IMR-90 (cell line): ENCODE data around the gene IL12RB1. TPM values are rescaled to one million over a fixed set of nuclear protein-coding genes. Genes with fewer than 3 reads are reported as not detected.

ENCODE experiments used
- ATAC-seq: fragments of 200-7000 bp; cut with Tn5 transposase; 2 replicates; pipeline ENCODE4 v1.9.1; 2020; ENCODE audit warnings: low read depth, mild to moderate bottlenecking, moderate library complexity
- BruUV-seq: library from RNA; stranded (reverse); fragments of 400-500 nt; replicated peaks from 2 replicates; lab custom pipeline; 2021; lab: Mats Ljungman, UMichigan
- CTCF ChIA-PET: fragments of 300-600 bp; formaldehyde crosslinking; extraction: SDS; loops from one replicate; lab custom pipeline; 2021; ENCODE audit warnings: antibody characterized with exemption; lab: Yijun Ruan, JAX
- POLR2A ChIA-PET: fragments of 300-600 bp; sonication (Branson Sonifier 250); formaldehyde crosslinking; loops from one replicate; lab custom pipeline; 2022; ENCODE audit warnings: antibody characterized with exemption; ENCODE audit not compliant: unreplicated experiment; lab: Charles Lee
- DNase-seq: peaks from one replicate; pipeline ENCODE4 v3.0.0; 2013
- H2AFZ ChIP-seq: replicated peaks from 2 replicates; pipeline ENCODE3; 2013; ENCODE audit warnings: low read length, mild to moderate bottlenecking; ENCODE audit not compliant: poor library complexity
- H2AK5ac ChIP-seq: 2 replicates; pipeline ENCODE4 v1.6.1; 2013; ENCODE audit warnings: low read depth, low read length, inconsistent platforms
- H2AK9ac ChIP-seq: replicated peaks from 2 replicates; pipeline ENCODE3; 2013; ENCODE audit warnings: mild to moderate bottlenecking, low read depth, low read length, moderate library complexity; ENCODE audit not compliant: poor library complexity
- H2BK120ac ChIP-seq: 2 replicates; pipeline ENCODE4 v1.6.1; 2013; ENCODE audit warnings: low read depth, low read length, inconsistent platforms
- H2BK15ac ChIP-seq: 3 replicates; pipeline ENCODE4 v1.6.1; 2013; ENCODE audit warnings: low read depth, low read length, inconsistent platforms
- H2BK20ac ChIP-seq: 2 replicates; pipeline ENCODE4 v1.6.1; 2013; ENCODE audit warnings: low read depth, mild to moderate bottlenecking, inconsistent platforms, low read length, moderate library complexity
- H2BK5ac ChIP-seq: 2 replicates; pipeline ENCODE4 v1.6.1; 2013; ENCODE audit warnings: mild to moderate bottlenecking, low read depth, low read length, inconsistent platforms; ENCODE audit not compliant: poor library complexity, severe bottlenecking
- H3K14ac ChIP-seq: replicated peaks from 2 replicates; pipeline ENCODE4 v1.6.1; 2013; ENCODE audit warnings: low read depth, low read length, inconsistent platforms
- H3K18ac ChIP-seq: 2 replicates; pipeline ENCODE4 v1.6.1; 2013; ENCODE audit warnings: low read depth, low read length, control low read depth
- H3K23ac ChIP-seq: 2 replicates; pipeline ENCODE4 v1.6.1; 2013; ENCODE audit warnings: low read depth, low read length, inconsistent platforms
- H3K27ac ChIP-seq: 2 replicates; pipeline ENCODE4 v1.5.1; 2013; ENCODE audit warnings: mild to moderate bottlenecking, control low read depth, low read length; ENCODE audit not compliant: insufficient read depth
- H3K27me3 ChIP-seq: 2 replicates; pipeline ENCODE4 v1.6.1; 2013; ENCODE audit warnings: low read length; ENCODE audit not compliant: control insufficient read depth, insufficient read depth
- H3K36me3 ChIP-seq: 2 replicates; pipeline ENCODE4 v1.6.1; 2013; ENCODE audit warnings: low read length, mixed read lengths; ENCODE audit not compliant: control insufficient read depth, insufficient read depth
- H3K4ac ChIP-seq: 2 replicates; pipeline ENCODE4 v1.6.1; 2013; ENCODE audit warnings: low read depth, low read length, inconsistent platforms
- H3K4me1 ChIP-seq: 2 replicates; pipeline ENCODE4 v1.6.1; 2013; ENCODE audit warnings: low read length, mixed read lengths; ENCODE audit not compliant: control insufficient read depth, insufficient read depth
- H3K4me2 ChIP-seq: 2 replicates; pipeline ENCODE4 v1.6.1; 2013; ENCODE audit warnings: low read depth, mild to moderate bottlenecking, control low read depth, low read length, moderate library complexity
- H3K4me3 ChIP-seq: 2 replicates; pipeline ENCODE4 v1.5.1; 2013; ENCODE audit warnings: low read depth, mild to moderate bottlenecking, control low read depth, low read length, moderate library complexity; ENCODE audit not compliant: insufficient read depth
- H3K56ac ChIP-seq: 2 replicates; pipeline ENCODE4 v1.6.1; 2013; ENCODE audit warnings: low read length, inconsistent platforms; ENCODE audit not compliant: insufficient read depth; ENCODE audit errors: extremely low read depth
- H3K79me1 ChIP-seq, 2 experiments: 2 replicates each; pipeline ENCODE4 v1.6.1; 2013; ENCODE audit warnings: low read length in 2 of 2, inconsistent platforms in 1 of 2, low read depth in 1 of 2
- H3K9ac ChIP-seq: 2 replicates; pipeline ENCODE4 v1.6.1; 2013; ENCODE audit warnings: low read depth, low read length, control low read depth
- H3K9me1 ChIP-seq: 2 replicates; pipeline ENCODE4 v1.6.1; 2013; ENCODE audit warnings: low read length, inconsistent platforms; ENCODE audit not compliant: insufficient read depth
- H3K9me3 ChIP-seq: 2 replicates; pipeline ENCODE4 v1.6.1; 2013; ENCODE audit warnings: low read length; ENCODE audit not compliant: control insufficient read depth, insufficient read depth
- H4K20me1 ChIP-seq: 2 replicates; pipeline ENCODE4 v1.6.1; 2013; ENCODE audit warnings: low read length, inconsistent platforms; ENCODE audit not compliant: insufficient read depth
- H4K5ac ChIP-seq: 2 replicates; pipeline ENCODE4 v1.6.1; 2013; ENCODE audit warnings: mild to moderate bottlenecking, low read depth, low read length, control low read depth
- H4K8ac ChIP-seq, 2 experiments: 2 replicates each; pipeline ENCODE4 v1.6.1; 2013; ENCODE audit warnings: low read depth in 2 of 2, low read length in 2 of 2, control low read depth in 1 of 2, inconsistent platforms in 1 of 2
- H4K91ac ChIP-seq: 2 replicates; pipeline ENCODE4 v1.6.1; 2013; ENCODE audit warnings: low read depth, low read length, inconsistent platforms; ENCODE audit not compliant: insufficient read depth
- BHLHE40 ChIP-seq: fragments of 150-350 bp; IDR thresholded peaks from 2 replicates; pipeline ENCODE4 v1.6.1; 2016; ENCODE audit warnings: mild to moderate bottlenecking, low read depth, low read length
- CEBPB ChIP-seq: IDR thresholded peaks from 2 replicates; pipeline ENCODE4 v1.6.1; 2012; ENCODE audit warnings: low read depth, low read length, improper control_type of control experiment
- CHD1 ChIP-seq: IDR thresholded peaks from 2 replicates; pipeline ENCODE4 v1.6.1; 2012; ENCODE audit warnings: low read depth, low read length, improper control_type of control experiment
- FOS ChIP-seq: fragments of 150-350 bp; IDR thresholded peaks from 2 replicates; pipeline ENCODE4 v1.6.1; 2016; ENCODE audit warnings: low read depth, low read length
- MAFK ChIP-seq: IDR thresholded peaks from 2 replicates; pipeline ENCODE4 v1.6.1; 2012; ENCODE audit warnings: low read depth, low read length, improper control_type of control experiment
- MAZ ChIP-seq: IDR thresholded peaks from 2 replicates; pipeline ENCODE4 v1.6.1; 2012; ENCODE audit warnings: low read depth, mild to moderate bottlenecking, low read length, improper control_type of control experiment, moderate library complexity, borderline replicate concordance
- NFE2L2 ChIP-seq: fragments of 150-350 bp; IDR thresholded peaks from 2 replicates; pipeline ENCODE4 v1.6.1; 2016; ENCODE audit warnings: low read depth, mild to moderate bottlenecking, low read length
- POLR2A ChIP-seq: IDR thresholded peaks from 2 replicates; pipeline ENCODE4 v1.6.1; 2012; ENCODE audit warnings: mild to moderate bottlenecking, low read depth, low read length
- RAD21 ChIP-seq: IDR thresholded peaks from 2 replicates; pipeline ENCODE4 v1.6.1; 2012; ENCODE audit warnings: low read length, improper control_type of control experiment
- RCOR1 ChIP-seq: IDR thresholded peaks from 2 replicates; pipeline ENCODE4 v1.6.1; 2012; ENCODE audit warnings: mild to moderate bottlenecking, low read length, improper control_type of control experiment; ENCODE audit not compliant: insufficient replicate concordance
- RFX5 ChIP-seq: IDR thresholded peaks from 2 replicates; pipeline ENCODE4 v1.8.0; 2012; ENCODE audit warnings: low read depth, mild to moderate bottlenecking, low read length, moderate library complexity
- SMC3 ChIP-seq: fragments of 150-350 bp; IDR thresholded peaks from 2 replicates; pipeline ENCODE4 v1.6.1; 2016; ENCODE audit warnings: low read depth, mild to moderate bottlenecking, antibody characterized with exemption, low read length, moderate library complexity
- WGBS, 2 experiments: methylation state at CpG; one replicate each; pipeline versions ENCODE4 v1.1.5 to v1.1.7; 2013; ENCODE audit warnings: missing lambda C conversion rate in 2 of 2; ENCODE audit not compliant: insufficient read length in 1 of 2; ENCODE audit errors: extremely low coverage in 2 of 2; 5-methylcytosine and 5-hydroxymethylcytosine counted together
- dilution Hi-C: fragments of 300-500 bp; cut with HindIII; formaldehyde crosslinking; loops from one replicate; pipeline ENCODE4 v1.14.3; 2018; ENCODE audit warnings: low sequenced_read_pairs; ENCODE audit not compliant: unreplicated experiment
- in situ Hi-C: fragments of 300-500 bp; cut with MboI; formaldehyde crosslinking; loops from 3 replicates; pipeline ENCODE4 v1.14.3; 2019; ENCODE audit warnings: low sequenced_read_pairs, inconsistent platforms, mixed read lengths
- intact Hi-C: fragments of 100-400 bp; cut with micrococcal nuclease; formaldehyde crosslinking; loops from 2 replicates; pipeline ENCODE4 v1.10.0; 2022
- polyA plus RNA-seq, 3 experiments: library from polyadenylated mRNA; depleted of rRNA; stranded (reverse); fragments of >200 nt; gene quantifications; 2 replicates each; pipeline ENCODE4 v1.2.3, GENCODE V29; 2012; ENCODE audit warnings: low replicate concordance in 1 of 3
- total RNA-seq: library from RNA; depleted of rRNA; stranded (reverse); fragments of >200 nt; gene quantifications from 2 replicates; pipeline ENCODE4 v1.2.3, GENCODE V29; 2012
- TF ChIP-seq, protein P1 (sequence below): fragments of 150-350 bp; IDR thresholded peaks from 2 replicates; pipeline ENCODE4 v1.6.1; 2016; ENCODE audit warnings: low read depth, mild to moderate bottlenecking, low read length, moderate library complexity, borderline replicate concordance
- TF ChIP-seq, protein P2 (sequence below): conservative IDR thresholded peaks from 2 replicates; pipeline ENCODE4 v1.5.1; 2012; ENCODE audit warnings: mild to moderate bottlenecking, low read depth, low read length, improper control_type of control experiment
- TF ChIP-seq, protein P3 (sequence below): fragments of 150-350 bp; IDR thresholded peaks from 2 replicates; pipeline ENCODE4 v1.6.1; 2017; ENCODE audit warnings: mild to moderate bottlenecking, antibody characterized with exemption, low read length, low read depth

Gene IL12RB1
- total and polyA plus RNA-seq, 2 of the 4 experiments (the other 2 are of a cell fraction) = not detected

- no peak for TF ChIP-seq NFE2L2
- no peak for TF ChIP-seq CEBPB
- no peak for TF ChIP-seq SMC3
- no peak for TF ChIP-seq RFX5
These were observed 35.7 kb upstream of the IL12RB1 start (continued) for GRCh38 chr19:18122424-18122823.

- peaks cover 2% of the 10 kb centered on the region; the same call in 1 of the 2 replicates for H4K20me1 ChIP-seq
- ATAC-seq (no peak), DNase-seq (no peak)
- no peak overlapping the region for H2AK9ac ChIP-seq
- no peak overlapping the region for H3K9ac ChIP-seq
- H2AK5ac ChIP-seq = no peak overlapping the region
- no peak overlapping the region for H4K8ac ChIP-seq
- ChIA-PET CTCF (no interaction called here), POLR2A (no interaction called here)
- no peak overlapping the region for H2BK120ac ChIP-seq
- H3K9me1 ChIP-seq = peaks cover 6% of the 10 kb centered on the region; the same call in 1 of the 2 replicates
- H3K79me1 ChIP-seq = peaks cover 6 to 14% of the 10 kb centered on the region in 2 experiments; a peak in 2 of 4 replicates
- dilution Hi-C loops = no loop called here
- H3K27ac ChIP-seq = no peak overlapping the region
- H3K4me2 ChIP-seq = no peak overlapping the region
- no TSS peak for BruUV-seq
- no peak overlapping the region for H3K4ac ChIP-seq
- TF ChIP-seq RCOR1 = no peak
- TF ChIP-seq, protein P1, sequence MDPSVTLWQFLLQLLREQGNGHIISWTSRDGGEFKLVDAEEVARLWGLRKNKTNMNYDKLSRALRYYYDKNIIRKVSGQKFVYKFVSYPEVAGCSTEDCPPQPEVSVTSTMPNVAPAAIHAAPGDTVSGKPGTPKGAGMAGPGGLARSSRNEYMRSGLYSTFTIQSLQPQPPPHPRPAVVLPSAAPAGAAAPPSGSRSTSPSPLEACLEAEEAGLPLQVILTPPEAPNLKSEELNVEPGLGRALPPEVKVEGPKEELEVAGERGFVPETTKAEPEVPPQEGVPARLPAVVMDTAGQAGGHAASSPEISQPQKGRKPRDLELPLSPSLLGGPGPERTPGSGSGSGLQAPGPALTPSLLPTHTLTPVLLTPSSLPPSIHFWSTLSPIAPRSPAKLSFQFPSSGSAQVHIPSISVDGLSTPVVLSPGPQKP = no peak
- TF ChIP-seq RAD21 = no peak
- no peak for TF ChIP-seq SMC3
- no peak for TF ChIP-seq MAFK
- TF ChIP-seq NFE2L2 = no peak
- TF ChIP-seq, protein P2, sequence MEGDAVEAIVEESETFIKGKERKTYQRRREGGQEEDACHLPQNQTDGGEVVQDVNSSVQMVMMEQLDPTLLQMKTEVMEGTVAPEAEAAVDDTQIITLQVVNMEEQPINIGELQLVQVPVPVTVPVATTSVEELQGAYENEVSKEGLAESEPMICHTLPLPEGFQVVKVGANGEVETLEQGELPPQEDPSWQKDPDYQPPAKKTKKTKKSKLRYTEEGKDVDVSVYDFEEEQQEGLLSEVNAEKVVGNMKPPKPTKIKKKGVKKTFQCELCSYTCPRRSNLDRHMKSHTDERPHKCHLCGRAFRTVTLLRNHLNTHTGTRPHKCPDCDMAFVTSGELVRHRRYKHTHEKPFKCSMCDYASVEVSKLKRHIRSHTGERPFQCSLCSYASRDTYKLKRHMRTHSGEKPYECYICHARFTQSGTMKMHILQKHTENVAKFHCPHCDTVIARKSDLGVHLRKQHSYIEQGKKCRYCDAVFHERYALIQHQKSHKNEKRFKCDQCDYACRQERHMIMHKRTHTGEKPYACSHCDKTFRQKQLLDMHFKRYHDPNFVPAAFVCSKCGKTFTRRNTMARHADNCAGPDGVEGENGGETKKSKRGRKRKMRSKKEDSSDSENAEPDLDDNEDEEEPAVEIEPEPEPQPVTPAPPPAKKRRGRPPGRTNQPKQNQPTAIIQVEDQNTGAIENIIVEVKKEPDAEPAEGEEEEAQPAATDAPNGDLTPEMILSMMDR = no peak
- no peak for TF ChIP-seq POLR2A
- TF ChIP-seq, protein P3, sequence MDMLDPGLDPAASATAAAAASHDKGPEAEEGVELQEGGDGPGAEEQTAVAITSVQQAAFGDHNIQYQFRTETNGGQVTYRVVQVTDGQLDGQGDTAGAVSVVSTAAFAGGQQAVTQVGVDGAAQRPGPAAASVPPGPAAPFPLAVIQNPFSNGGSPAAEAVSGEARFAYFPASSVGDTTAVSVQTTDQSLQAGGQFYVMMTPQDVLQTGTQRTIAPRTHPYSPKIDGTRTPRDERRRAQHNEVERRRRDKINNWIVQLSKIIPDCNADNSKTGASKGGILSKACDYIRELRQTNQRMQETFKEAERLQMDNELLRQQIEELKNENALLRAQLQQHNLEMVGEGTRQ = no peak
- TF ChIP-seq BHLHE40 = no peak
- no peak for TF ChIP-seq CHD1
- no peak for TF ChIP-seq MAZ
- no peak for TF ChIP-seq FOS
- TF ChIP-seq CEBPB = no peak
- no peak overlapping the region for H4K91ac ChIP-seq
- H3K4me1 ChIP-seq = peaks cover 13% of the 10 kb centered on the region
- no peaks in the 10 kb centered on the region for H3K27me3 ChIP-seq
- no peak overlapping the region for H3K18ac ChIP-seq
- H3K56ac ChIP-seq = no peak overlapping the region
- intact Hi-C loops = no loop called here
- peaks cover 34% of the 10 kb centered on the region for H3K36me3 ChIP-seq
- no peak overlapping the region for H3K4me3 ChIP-seq
- no peak overlapping the region for H4K5ac ChIP-seq
- H2AFZ ChIP-seq = no peak overlapping the region
- no peak overlapping the region for H3K23ac ChIP-seq
- no peak overlapping the region for H3K14ac ChIP-seq
- no peak overlapping the region for H2BK20ac ChIP-seq
- no peak overlapping the region for H2BK5ac ChIP-seq
- H3K9me3 ChIP-seq = no peaks in the 10 kb centered on the region
- no peak overlapping the region for H2BK15ac ChIP-seq
- in situ Hi-C loops = no loop called here
- no CpG with 5 or more reads among the region's 5 CpGs for WGBS, 2 experiments
These were observed 34.4 kb upstream of the IL12RB1 start for GRCh38 chr19:18121166-18121565.
